ENCODE measurements around the gene ZNF335. TPM values are rescaled to one million over a fixed set of nuclear protein-coding genes. Genes with fewer than 3 reads are reported as not detected.

The ZNF335 gene
- total and polyA plus RNA-seq, 2 of the 13 experiments (the other 11 are each of a cell fraction or from before 2014, with no cell fraction given) = 9.7 to 13.7 TPM

DNA sequence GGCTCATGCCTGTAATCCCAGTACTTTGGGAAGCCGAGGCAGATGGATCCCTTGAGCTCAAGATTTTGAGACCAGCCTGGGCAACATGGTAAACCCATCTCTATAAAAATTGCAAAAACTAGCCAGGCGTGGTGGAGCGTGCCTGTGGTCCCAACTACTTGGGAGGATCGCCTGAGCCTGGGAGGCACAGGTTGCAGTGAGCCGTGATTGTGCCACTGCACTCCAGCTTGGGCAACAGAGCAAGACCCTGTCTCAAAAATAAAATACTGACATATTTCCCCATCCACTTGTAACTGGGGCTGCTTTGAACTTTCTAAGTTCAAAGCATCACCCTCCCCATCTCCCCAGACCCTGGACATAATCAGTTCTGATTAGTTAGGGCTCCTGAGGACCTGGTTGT is 29.5 kb upstream of the ZNF335 start (continued):
- no peak for TF ChIP-seq TBX2 (CRISPR knock-in tag; IDR thresholded peaks at IDR 0.05; ENCODE audit: borderline replicate concordance)
- TF ChIP-seq ZBTB39 (CRISPR knock-in tag; IDR thresholded peaks at IDR 0.05) = no peak
- TF ChIP-seq HMGA1 (CRISPR knock-in tag; conservative IDR thresholded peaks at IDR 0.05) = no peak
- TF ChIP-seq MYNN (CRISPR knock-in tag; IDR thresholded peaks at IDR 0.05; ENCODE audit: low read depth) = no peak
- no peak for TF ChIP-seq MTA3 (CRISPR knock-in tag; IDR thresholded peaks at IDR 0.05)
- no peak for TF ChIP-seq ZNF777 (CRISPR knock-in tag; IDR thresholded peaks at IDR 0.05)
- no peak for TF ChIP-seq FOXA1 (IDR thresholded peaks at IDR 0.05)
- TF ChIP-seq FOXA1 (CRISPR knock-in tag; IDR thresholded peaks at IDR 0.05) = no peak
- TF ChIP-seq ZNF788 (CRISPR knock-in tag; IDR thresholded peaks at IDR 0.05; ENCODE audit: borderline replicate concordance) = no peak
- TF ChIP-seq ZNF775 (CRISPR knock-in tag; IDR thresholded peaks at IDR 0.05; ENCODE audit: borderline replicate concordance) = no peak
- TF ChIP-seq ZMYM3 (CRISPR knock-in tag; IDR thresholded peaks at IDR 0.05) = no peak
- TF ChIP-seq ESRRA (CRISPR knock-in tag; IDR thresholded peaks at IDR 0.05; ENCODE audit: low read depth) = no peak
- TF ChIP-seq TOPORS (CRISPR knock-in tag; IDR thresholded peaks at IDR 0.05) = no peak
- TF ChIP-seq MLLT10 (CRISPR knock-in tag; IDR thresholded peaks at IDR 0.05) = no peak

Data from HepG2 (cell line).